Measurements from ENCODE around the gene GAST.

- TF ChIP-seq CTCF (IDR thresholded peaks at IDR 0.05) = no peak
- TF ChIP-seq POLR2A (IDR thresholded peaks at IDR 0.05) = no peak
Measured at GRCh38 chr17:41684035-41684434, 28.1 kb upstream of the GAST start.
